ENCODE data around the gene AP3S1.

GRCh38 chr5:115815006-115815692 is 26.6 kb upstream of the AP3S1 start:
- TF ChIP-seq CTCF (IDR thresholded peaks at IDR 0.05): no peak
- no peak for TF ChIP-seq POLR2A (IDR thresholded peaks at IDR 0.05)
